G401 (cell line): Measurements from ENCODE around the gene ZNF101. TPM values are rescaled to one million over a fixed set of nuclear protein-coding genes. Genes with fewer than 3 reads are reported as not detected.
"Not testable (repeated sequence)": the region's sequence is repeated elsewhere in the genome, so short reads cannot be mapped to it uniquely, and the experiment has no call there.

Source experiments
- DNase-seq: peaks from one replicate; pipeline ENCODE4 v3.0.0-alpha.2; 2015; ENCODE audit warnings: low spot score
- in situ Hi-C: cut with HindIII; loops from 2 replicates; pipeline ENCODE4 v1.10.0; 2016; ENCODE audit warnings: low sequenced_read_pairs, mixed read lengths
- total RNA-seq: library from RNA; depleted of rRNA; stranded (reverse); fragments of >200 nt; shearing (Covaris generic); gene quantifications from 2 replicates; pipeline ENCODE4 v1.2.3, GENCODE V29; 2014; rRNA removed

ZNF101 gene
- total RNA-seq, 1 experiment from 2014 or later, result 19.1 TPM

- no peak for DNase-seq
- in situ Hi-C loops, result no loop called here
These were observed 23.0 kb downstream of the ZNF101 start for GRCh38 chr19:19691683-19692082.

GRCh38 chr19:19696386-19696785 lies 27.7 kb downstream of the ZNF101 start:
- in situ Hi-C loops, result no loop called here

DNA sequence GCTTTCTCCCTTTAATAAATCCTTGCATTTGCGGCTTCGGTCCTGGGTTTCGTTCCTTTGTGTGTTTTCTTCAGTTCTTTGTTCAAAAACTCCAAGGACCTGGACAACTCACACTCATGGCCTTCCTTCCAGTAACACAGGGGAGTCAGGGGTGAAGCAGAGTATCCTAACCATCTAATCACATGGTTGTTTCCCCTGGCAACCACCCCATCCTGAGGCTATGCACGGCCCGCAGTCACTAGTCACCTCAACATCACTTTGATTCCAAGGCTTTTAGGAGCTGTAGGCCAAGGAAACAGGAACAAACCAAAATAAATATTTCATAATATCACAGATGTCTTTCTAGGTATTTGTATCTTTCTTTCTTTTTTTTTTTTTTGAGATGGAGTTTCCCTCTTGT lies 28.9 kb downstream of the ZNF101 start:
- DNase-seq, result no peak
- in situ Hi-C loops, result no loop called here

More at GRCh38 chr19:19696386-19696785, 27.7 kb downstream of the ZNF101 start:
- DNase-seq, result no peak

GRCh38 chr19:19700493-19700892 lies 31.9 kb downstream of the ZNF101 start:
- in situ Hi-C loops, DNase-seq: not testable (repeated sequence)

- DNase-seq, result no peak
- in situ Hi-C loops, result no loop called here
These were observed 36.2 kb downstream of the ZNF101 start for GRCh38 chr19:19704836-19705235.

GRCh38 chr19:19710506-19710905 lies 41.9 kb downstream of the ZNF101 start:
- in situ Hi-C loops, result no loop called here
- no peak for DNase-seq

DNA sequence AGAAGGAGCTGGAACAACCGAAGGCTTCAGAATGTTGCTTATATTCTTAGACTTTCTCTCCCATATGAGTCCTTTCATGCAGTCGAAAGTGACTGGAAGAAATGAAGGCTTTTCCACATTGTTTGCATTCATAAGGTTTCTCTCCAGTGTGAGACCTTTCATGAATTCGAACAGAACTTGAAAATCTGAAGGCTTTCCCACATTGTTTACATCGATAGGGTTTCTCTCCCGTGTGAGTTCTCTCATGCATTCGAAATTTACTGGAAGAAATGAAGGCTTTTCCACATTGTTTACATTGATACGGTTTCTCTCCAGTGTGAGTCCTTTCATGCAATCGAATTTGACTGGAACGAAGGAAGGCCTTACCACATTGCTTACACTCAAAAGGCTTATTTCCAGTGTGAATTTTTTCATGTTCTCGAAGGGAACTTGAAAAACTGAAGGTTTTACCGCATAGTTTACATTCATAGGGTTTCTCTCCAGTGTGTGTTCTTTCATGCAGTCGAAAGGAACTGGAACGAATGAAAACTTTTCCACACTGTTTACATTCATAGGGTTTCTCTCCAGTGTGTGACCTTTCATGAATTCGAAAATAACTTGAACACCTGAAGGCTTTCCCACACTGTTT lies 42.8 kb downstream of the ZNF101 start:
- no peak for DNase-seq
- in situ Hi-C loops, result no loop called here

GRCh38 chr19:19711934-19712828 lies 43.5 kb downstream of the ZNF101 start:
- in situ Hi-C loops, result no loop called here
- DNase-seq, result no peak

GRCh38 chr19:19719798-19720197 lies 51.2 kb downstream of the ZNF101 start:
- in situ Hi-C loops, result no loop called here
- DNase-seq, result no peak

DNA sequence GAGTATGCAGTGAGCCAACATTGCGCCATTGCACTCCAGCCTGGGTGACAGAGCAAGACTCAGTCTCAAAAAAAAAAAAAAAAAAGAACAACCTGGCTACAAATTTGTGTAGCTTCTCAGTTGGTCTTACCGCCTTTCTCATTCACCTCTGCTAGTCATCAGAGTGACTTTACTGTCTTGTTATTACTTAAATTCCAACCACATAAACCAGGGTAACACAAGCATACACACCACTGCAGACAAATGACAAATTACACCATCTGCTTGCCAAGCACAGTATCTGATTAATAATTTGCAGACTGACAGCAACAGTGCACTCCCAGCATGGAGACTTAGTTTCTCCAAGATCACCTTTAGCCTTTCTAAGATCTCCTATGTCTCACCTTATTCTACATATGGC lies 53.3 kb downstream of the ZNF101 start:
- in situ Hi-C loops, result no loop called here

GRCh38 chr19:19732579-19733501 lies 64.2 kb downstream of the ZNF101 start, which contains the start of gene ZNF14:
Gene ZNF14, minus strand, starts transcription at chr19:19733112. Its CDS starts 154 bp downstream, at chr19:19732958.
- in situ Hi-C loops, result no loop called here
- DNase-seq, result peak; percentile 95

More for the DNA sequence above, 53.3 kb downstream of the ZNF101 start:
- no peak for DNase-seq

Other genes with a start within 250 kb of the ZNF101 start
- gene TSSK6, start 153.3 kb upstream of the ZNF101 start, total RNA-seq, result 2.4 and 8.3 TPM in 2 replicates
- gene NDUFA13, start 152.6 kb upstream of the ZNF101 start, total RNA-seq, result 182 and 261 TPM in 2 replicates
- 0.37 TPM in 2 replicates for gene YJEFN3, start 139.9 kb upstream of the ZNF101 start, total RNA-seq
- 0.12 and 0.37 TPM in 2 replicates for gene CILP2, start 130.6 kb upstream of the ZNF101 start, total RNA-seq
- 2.2 and 7.7 TPM in 2 replicates for gene PBX4, start 50.2 kb upstream of the ZNF101 start, total RNA-seq
- gene LPAR2, start 40.6 kb upstream of the ZNF101 start, total RNA-seq, result 5.6 and 6.3 TPM in 2 replicates
- 5.8 and 21.8 TPM in 2 replicates for gene GMIP, start 25.2 kb upstream of the ZNF101 start, total RNA-seq
- 36.0 and 48.0 TPM in 2 replicates for gene ATP13A1, start 5.2 kb upstream of the ZNF101 start, total RNA-seq
- gene ZNF14, start 64.3 kb downstream of the ZNF101 start, total RNA-seq, result 4.7 and 7.8 TPM in 2 replicates
- not detected in 2 replicates for gene ZNF506, start 152.9 kb downstream of the ZNF101 start, total RNA-seq
- gene ZNF253, start 197.0 kb downstream of the ZNF101 start, total RNA-seq, result 0.12 and 1.0 TPM in 2 replicates
- gene ZNF93, start 232.1 kb downstream of the ZNF101 start, total RNA-seq, result not detected in 2 replicates